ENCODE measurements around the gene SAXO2. TPM values are rescaled to one million over a fixed set of nuclear protein-coding genes. Genes with fewer than 3 reads are reported as not detected.
"Not testable (repeated sequence)": the region's sequence is repeated elsewhere in the genome, so short reads cannot be mapped to it uniquely, and the experiment has no call there.

SAXO2 gene
- total RNA-seq, 1 experiment from 2014 or later: 1.5 TPM

GRCh38 chr15:82243644-82244043 lies 19.0 kb upstream of the SAXO2 start:
- CTCF ChIA-PET: interaction anchor here (0.6 kb wide), 1 partner anchor 16 kb away, joined by 3 read pairs; no protein-coding TSS in a partner anchor
- H3K9me3 ChIP-seq (ENCODE audit: low read depth, low read length, poor library complexity, severe bottlenecking); POLR2A ChIA-PET (ENCODE audit: low non-redundant PET); BruUV-seq (replicated peaks); DNase-seq (ENCODE audit: low spot score); H3K27me3 ChIP-seq (replicated peaks; ENCODE audit: insufficient read depth, low read depth, low read length, poor library complexity); intact Hi-C loops (cut with micrococcal nuclease; ENCODE audit: unreplicated experiment); H3K27ac ChIP-seq (ENCODE audit: low read depth, low read length, poor library complexity, severe bottlenecking); H3K4me1 ChIP-seq (ENCODE audit: insufficient read depth, low read length, poor library complexity, severe bottlenecking); H3K4me3 ChIP-seq (ENCODE audit: low read depth, low read length, poor library complexity, severe bottlenecking): not testable (repeated sequence)
- H3K36me3 ChIP-seq (ENCODE audit: insufficient read depth, low read length, poor library complexity, severe bottlenecking): peaks cover 10% of the 10 kb centered on the region

GRCh38 chr15:82245956-82246355 lies 16.7 kb upstream of the SAXO2 start:
- H3K27ac ChIP-seq (ENCODE audit: low read depth, low read length, poor library complexity, severe bottlenecking); H3K4me3 ChIP-seq (ENCODE audit: low read depth, low read length, poor library complexity, severe bottlenecking); H3K36me3 ChIP-seq (ENCODE audit: insufficient read depth, low read length, poor library complexity, severe bottlenecking); H3K27me3 ChIP-seq (replicated peaks; ENCODE audit: insufficient read depth, low read depth, low read length, poor library complexity); H3K9me3 ChIP-seq (ENCODE audit: low read depth, low read length, poor library complexity, severe bottlenecking); CTCF ChIA-PET; intact Hi-C loops (cut with micrococcal nuclease; ENCODE audit: unreplicated experiment); H3K4me1 ChIP-seq (ENCODE audit: insufficient read depth, low read length, poor library complexity, severe bottlenecking); DNase-seq (ENCODE audit: low spot score); BruUV-seq (replicated peaks); POLR2A ChIA-PET (ENCODE audit: low non-redundant PET): not testable (repeated sequence)

GRCh38 chr15:82248261-82248660 lies 14.4 kb upstream of the SAXO2 start:
- H3K27ac ChIP-seq (ENCODE audit: low read depth, low read length, poor library complexity, severe bottlenecking); H3K4me1 ChIP-seq (ENCODE audit: insufficient read depth, low read length, poor library complexity, severe bottlenecking); DNase-seq (ENCODE audit: low spot score); H3K36me3 ChIP-seq (ENCODE audit: insufficient read depth, low read length, poor library complexity, severe bottlenecking); intact Hi-C loops (cut with micrococcal nuclease; ENCODE audit: unreplicated experiment); CTCF ChIA-PET; H3K27me3 ChIP-seq (replicated peaks; ENCODE audit: insufficient read depth, low read depth, low read length, poor library complexity); H3K9me3 ChIP-seq (ENCODE audit: low read depth, low read length, poor library complexity, severe bottlenecking); POLR2A ChIA-PET (ENCODE audit: low non-redundant PET); BruUV-seq (replicated peaks); H3K4me3 ChIP-seq (ENCODE audit: low read depth, low read length, poor library complexity, severe bottlenecking): not testable (repeated sequence)

DNA sequence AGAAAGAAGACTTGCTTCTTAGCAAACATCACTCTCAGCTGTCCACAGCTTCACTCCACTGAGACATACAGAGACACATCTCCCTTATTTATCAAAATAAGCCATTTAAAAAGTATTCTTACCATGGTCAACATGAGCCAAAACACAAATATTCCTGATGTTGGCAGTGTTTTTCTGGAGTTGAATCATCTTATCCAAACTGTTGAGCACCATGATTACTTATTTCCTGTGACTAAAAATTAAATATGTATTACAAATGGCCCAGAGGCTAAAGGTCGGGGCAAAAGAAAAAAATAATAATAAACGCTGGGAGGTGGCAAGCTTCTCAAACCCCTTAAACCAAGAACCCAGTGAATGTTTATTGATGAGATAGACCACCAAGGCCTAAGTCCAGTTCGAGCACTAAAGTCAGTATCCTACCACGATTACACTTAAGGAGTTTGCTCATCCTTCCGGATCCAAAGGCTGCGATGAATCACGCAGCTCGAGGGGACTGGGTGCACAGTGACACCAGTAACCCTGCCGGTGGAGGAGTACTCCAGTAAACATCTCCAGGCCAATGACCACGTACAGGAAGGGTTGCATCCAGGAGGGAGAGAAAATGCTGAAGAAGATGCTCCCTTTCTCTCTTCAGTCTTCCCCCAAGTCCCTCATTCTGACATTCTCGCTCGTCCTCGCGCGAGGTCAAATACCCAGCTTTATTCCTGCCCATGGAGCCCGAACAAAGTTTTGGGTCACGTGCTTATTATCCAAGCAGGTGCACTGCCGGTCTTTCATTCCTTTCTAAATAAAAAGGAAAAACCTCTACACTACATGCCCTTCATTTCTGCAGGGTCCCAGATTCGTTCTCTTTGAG lies 824 bp upstream of the SAXO2 start:
- CTCF ChIA-PET; H3K36me3 ChIP-seq (ENCODE audit: insufficient read depth, low read length, poor library complexity, severe bottlenecking); intact Hi-C loops (cut with micrococcal nuclease; ENCODE audit: unreplicated experiment); POLR2A ChIA-PET (ENCODE audit: low non-redundant PET); BruUV-seq (replicated peaks); H3K4me1 ChIP-seq (ENCODE audit: insufficient read depth, low read length, poor library complexity, severe bottlenecking); H3K27me3 ChIP-seq (replicated peaks; ENCODE audit: insufficient read depth, low read depth, low read length, poor library complexity); H3K9me3 ChIP-seq (ENCODE audit: low read depth, low read length, poor library complexity, severe bottlenecking): not testable (repeated sequence)
- H3K27ac ChIP-seq (ENCODE audit: low read depth, low read length, poor library complexity, severe bottlenecking): peak overlapping the region; percentile 81
- H3K4me3 ChIP-seq (ENCODE audit: low read depth, low read length, poor library complexity, severe bottlenecking): peak overlapping the region; percentile 96
- peak; percentile 41 for DNase-seq (ENCODE audit: low spot score)

DNA sequence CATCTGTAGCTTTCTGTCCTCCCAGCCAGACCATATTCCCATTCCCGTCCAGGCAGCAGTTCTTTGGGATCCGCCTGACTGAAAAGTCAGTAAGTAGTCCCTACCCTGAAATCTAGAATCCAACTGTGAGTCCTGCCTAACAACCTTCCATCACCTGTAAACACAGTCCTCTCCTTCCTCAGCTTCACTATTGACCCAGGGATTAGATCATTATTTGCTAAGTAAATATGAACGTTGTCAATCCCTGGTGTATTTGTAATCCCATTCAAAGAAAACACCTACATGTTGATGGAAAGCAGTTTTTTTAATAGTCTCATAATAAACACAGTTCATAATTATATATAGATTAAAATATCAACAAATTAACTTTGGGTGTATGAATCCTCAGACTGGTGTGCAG lies 732 bp downstream of the SAXO2 start:
- Histone ChIP-seq H3K36me3 (ENCODE audit: insufficient read depth, low read length, poor library complexity, severe bottlenecking) (no peaks in the 10 kb centered on the region), H3K4me1 (ENCODE audit: insufficient read depth, low read length, poor library complexity, severe bottlenecking) (peaks cover 8% of the 10 kb centered on the region), H3K27me3 (replicated peaks; ENCODE audit: insufficient read depth, low read depth, low read length, poor library complexity) (no peaks in the 10 kb centered on the region), H3K9me3 (ENCODE audit: low read depth, low read length, poor library complexity, severe bottlenecking) (no peaks in the 10 kb centered on the region), H3K4me3 (ENCODE audit: low read depth, low read length, poor library complexity, severe bottlenecking) (peak overlapping the region; percentile 96), H3K27ac (ENCODE audit: low read depth, low read length, poor library complexity, severe bottlenecking) (no peak overlapping the region)
- no TSS peak for BruUV-seq (replicated peaks)
- intact Hi-C loops (cut with micrococcal nuclease; ENCODE audit: unreplicated experiment): no loop called here
- ChIA-PET CTCF (no interaction called here), POLR2A (ENCODE audit: low non-redundant PET) (no interaction called here)
- DNase-seq (ENCODE audit: low spot score): no peak
- no peak for TF ChIP-seq EZH2 (IDR thresholded peaks at IDR 0.05; ENCODE audit: borderline replicate concordance, low read depth, low read length, poor library complexity, severe bottlenecking)
- TF ChIP-seq, protein P1, sequence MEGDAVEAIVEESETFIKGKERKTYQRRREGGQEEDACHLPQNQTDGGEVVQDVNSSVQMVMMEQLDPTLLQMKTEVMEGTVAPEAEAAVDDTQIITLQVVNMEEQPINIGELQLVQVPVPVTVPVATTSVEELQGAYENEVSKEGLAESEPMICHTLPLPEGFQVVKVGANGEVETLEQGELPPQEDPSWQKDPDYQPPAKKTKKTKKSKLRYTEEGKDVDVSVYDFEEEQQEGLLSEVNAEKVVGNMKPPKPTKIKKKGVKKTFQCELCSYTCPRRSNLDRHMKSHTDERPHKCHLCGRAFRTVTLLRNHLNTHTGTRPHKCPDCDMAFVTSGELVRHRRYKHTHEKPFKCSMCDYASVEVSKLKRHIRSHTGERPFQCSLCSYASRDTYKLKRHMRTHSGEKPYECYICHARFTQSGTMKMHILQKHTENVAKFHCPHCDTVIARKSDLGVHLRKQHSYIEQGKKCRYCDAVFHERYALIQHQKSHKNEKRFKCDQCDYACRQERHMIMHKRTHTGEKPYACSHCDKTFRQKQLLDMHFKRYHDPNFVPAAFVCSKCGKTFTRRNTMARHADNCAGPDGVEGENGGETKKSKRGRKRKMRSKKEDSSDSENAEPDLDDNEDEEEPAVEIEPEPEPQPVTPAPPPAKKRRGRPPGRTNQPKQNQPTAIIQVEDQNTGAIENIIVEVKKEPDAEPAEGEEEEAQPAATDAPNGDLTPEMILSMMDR (conservative IDR thresholded peaks at IDR 0.05; ENCODE audit: low read depth, low read length): no peak

GRCh38 chr15:82267137-82267536 lies 4.5 kb downstream of the SAXO2 start:
- H3K9me3 ChIP-seq (ENCODE audit: low read depth, low read length, poor library complexity, severe bottlenecking); H3K27me3 ChIP-seq (replicated peaks; ENCODE audit: insufficient read depth, low read depth, low read length, poor library complexity); POLR2A ChIA-PET (ENCODE audit: low non-redundant PET); H3K36me3 ChIP-seq (ENCODE audit: insufficient read depth, low read length, poor library complexity, severe bottlenecking); H3K4me3 ChIP-seq (ENCODE audit: low read depth, low read length, poor library complexity, severe bottlenecking); CTCF ChIA-PET; H3K4me1 ChIP-seq (ENCODE audit: insufficient read depth, low read length, poor library complexity, severe bottlenecking); DNase-seq (ENCODE audit: low spot score); BruUV-seq (replicated peaks); H3K27ac ChIP-seq (ENCODE audit: low read depth, low read length, poor library complexity, severe bottlenecking); intact Hi-C loops (cut with micrococcal nuclease; ENCODE audit: unreplicated experiment): not testable (repeated sequence)

- POLR2A ChIA-PET (ENCODE audit: low non-redundant PET); H3K9me3 ChIP-seq (ENCODE audit: low read depth, low read length, poor library complexity, severe bottlenecking); BruUV-seq (replicated peaks); H3K4me3 ChIP-seq (ENCODE audit: low read depth, low read length, poor library complexity, severe bottlenecking); intact Hi-C loops (cut with micrococcal nuclease; ENCODE audit: unreplicated experiment); CTCF ChIA-PET; DNase-seq (ENCODE audit: low spot score); H3K36me3 ChIP-seq (ENCODE audit: insufficient read depth, low read length, poor library complexity, severe bottlenecking); H3K27ac ChIP-seq (ENCODE audit: low read depth, low read length, poor library complexity, severe bottlenecking); H3K4me1 ChIP-seq (ENCODE audit: insufficient read depth, low read length, poor library complexity, severe bottlenecking); H3K27me3 ChIP-seq (replicated peaks; ENCODE audit: insufficient read depth, low read depth, low read length, poor library complexity): not testable (repeated sequence)
Observed at GRCh38 chr15:82268454-82268853, 5.8 kb downstream of the SAXO2 start.

Data from A673 (cell line).